Ectodermal cell (in vitro differentiated cells): ENCODE measurements around the gene ZNF383. TPM values are rescaled to one million over a fixed set of nuclear protein-coding genes. Genes with fewer than 3 reads are reported as not detected.
"Not testable (repeated sequence)": the region's sequence is repeated elsewhere in the genome, so short reads cannot be mapped to it uniquely, and the experiment has no call there.

Experiments
- H3K27ac ChIP-seq: 2 replicates; pipeline ENCODE4 v1.7.0; 2013; ENCODE audit warnings: mild to moderate bottlenecking, low read depth, low read length; ENCODE audit not compliant: insufficient read depth, poor library complexity, severe bottlenecking
- H3K27me3 ChIP-seq: 2 replicates; pipeline ENCODE4 v1.7.0; 2013; ENCODE audit warnings: mild to moderate bottlenecking, low read length; ENCODE audit not compliant: insufficient read depth, control insufficient read depth, poor library complexity, severe bottlenecking
- H3K36me3 ChIP-seq: one replicate; pipeline ENCODE4 v1.7.0; 2013; ENCODE audit warnings: low read length; ENCODE audit not compliant: control insufficient read depth, insufficient read depth
- H3K4me1 ChIP-seq: one replicate; pipeline ENCODE4 v1.7.0; 2013; ENCODE audit warnings: low read length; ENCODE audit not compliant: control insufficient read depth, insufficient read depth
- H3K4me3 ChIP-seq: 2 replicates; pipeline ENCODE4 v1.7.0; 2013; ENCODE audit warnings: low read depth, low read length, control low read depth; ENCODE audit not compliant: insufficient read depth
- H3K9me3 ChIP-seq: 2 replicates; pipeline ENCODE4 v1.7.0; 2013; ENCODE audit warnings: mild to moderate bottlenecking, low read length, moderate library complexity; ENCODE audit not compliant: control insufficient read depth
- WGBS, 2 experiments: methylation state at CpG; one replicate each; pipeline ENCODE4 v1.1.7; 2013; ENCODE audit warnings: missing lambda C conversion rate in 2 of 2; 5-methylcytosine and 5-hydroxymethylcytosine counted together
- polyA plus RNA-seq, 4 experiments: library from polyadenylated mRNA; stranded (reverse); fragments of 50-300 nt; gene quantifications; one replicate each; pipeline ENCODE4 v1.2.3, GENCODE V29; 2013

Gene ZNF383
- 7.4 TPM for polyA plus RNA-seq (2013, experiment 1 of 4)
- 6.4 TPM for polyA plus RNA-seq (2013, experiment 2 of 4)
- polyA plus RNA-seq (2013, experiment 3 of 4) = 5.4 TPM
- polyA plus RNA-seq (2013, experiment 4 of 4) = 6.8 TPM

GRCh38 chr19:37217775-37218591 lies at the start of gene ZNF383:
Gene ZNF383 (plus strand): TSS chr19:37218214. CDS start chr19:37230454, 12,240 bp downstream.
- H3K9me3 ChIP-seq = no peaks in the 10 kb centered on the region
- H3K4me3 ChIP-seq = peak within 1 kb of the TSS; percentile 84
- no peaks in the 10 kb centered on the region for H3K27me3 ChIP-seq
- no peaks in the 10 kb centered on the region for H3K36me3 ChIP-seq
- 0 to 1% methylated on average over 44 of the region's 44 CpGs for WGBS, 2 experiments
- H3K4me1 ChIP-seq = peaks cover 6% of the 10 kb centered on the region
- peak within 1 kb of the TSS; percentile 58 for H3K27ac ChIP-seq

GRCh38 chr19:37172368-37173366 lies 45.3 kb upstream of the ZNF383 start, which contains the start of gene ZNF585A:
Gene ZNF585A (minus strand): TSS chr19:37172695. CDS start chr19:37169910, 2,785 bp downstream.
- peaks cover 18% of the 10 kb centered on the region for H3K36me3 ChIP-seq
- peaks cover 3% of the 10 kb centered on the region for H3K9me3 ChIP-seq
- no peak within 1 kb of the TSS for H3K27ac ChIP-seq
- H3K27me3 ChIP-seq = no peaks in the 10 kb centered on the region
- H3K4me3 ChIP-seq = peak within 1 kb of the TSS; percentile 65
- no peaks in the 10 kb centered on the region for H3K4me1 ChIP-seq
- WGBS, 2 experiments = 14 to 16% methylated on average over 30 of the region's 30 CpGs

GRCh38 chr19:37186071-37186470 lies 31.9 kb upstream of the ZNF383 start:
- peaks cover 13% of the 10 kb centered on the region for H3K36me3 ChIP-seq
- not testable (repeated sequence) for H3K9me3 ChIP-seq, H3K4me1 ChIP-seq, H3K4me3 ChIP-seq, H3K27me3 ChIP-seq, H3K27ac ChIP-seq
- WGBS, 2 experiments = 92% methylated on average over 4 of the region's 4 CpGs; no CpG with 5 or more reads in 1 of the 2 experiments

DNA sequence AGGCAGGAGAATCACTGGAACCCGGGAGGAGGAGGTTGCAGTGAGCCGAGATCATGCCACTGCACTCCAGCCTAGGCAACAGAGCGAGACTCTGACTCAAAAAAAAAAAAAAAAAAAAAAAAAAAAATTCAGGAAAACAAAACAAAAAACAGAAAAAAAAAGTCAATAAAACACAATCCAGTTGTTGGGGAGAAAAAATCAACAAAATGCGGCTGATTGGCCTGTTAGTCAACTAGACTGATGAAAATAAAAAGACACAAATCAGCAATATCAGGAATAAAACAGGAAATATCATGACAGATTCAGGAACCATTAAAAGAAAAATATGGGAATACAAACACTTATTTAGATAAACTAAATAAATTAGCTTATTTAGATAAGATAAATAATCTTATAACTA lies 22.8 kb upstream of the ZNF383 start:
- 74 to 94% methylated on average over 2 to 4 of the region's 4 CpGs for WGBS, 2 experiments
- not testable (repeated sequence) for H3K27ac ChIP-seq, H3K4me3 ChIP-seq, H3K27me3 ChIP-seq, H3K36me3 ChIP-seq, H3K9me3 ChIP-seq, H3K4me1 ChIP-seq

DNA sequence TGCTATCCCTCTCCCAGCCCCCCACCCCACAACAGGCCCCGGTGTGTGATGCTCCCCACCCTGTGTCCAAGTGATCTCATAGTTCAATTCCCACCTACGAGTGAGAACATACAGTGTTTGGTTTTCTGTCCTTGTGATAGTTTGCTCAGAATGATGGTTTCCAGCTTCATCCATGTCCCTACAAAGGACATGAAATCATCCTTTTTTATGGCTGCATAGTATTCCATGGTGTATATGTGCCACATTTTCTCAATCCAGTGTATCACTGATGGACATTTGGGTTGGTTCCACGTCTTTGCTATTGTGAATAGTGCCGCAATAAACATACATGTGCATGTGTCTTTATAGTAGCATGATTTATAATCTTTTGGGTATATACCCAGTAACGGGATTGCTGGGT lies 20.9 kb upstream of the ZNF383 start:
- H3K27ac ChIP-seq, H3K4me3 ChIP-seq, H3K27me3 ChIP-seq, H3K9me3 ChIP-seq, H3K36me3 ChIP-seq, H3K4me1 ChIP-seq: not testable (repeated sequence)
- 89 to 90% methylated on average over 2 to 3 of the region's 5 CpGs for WGBS, 2 experiments

DNA sequence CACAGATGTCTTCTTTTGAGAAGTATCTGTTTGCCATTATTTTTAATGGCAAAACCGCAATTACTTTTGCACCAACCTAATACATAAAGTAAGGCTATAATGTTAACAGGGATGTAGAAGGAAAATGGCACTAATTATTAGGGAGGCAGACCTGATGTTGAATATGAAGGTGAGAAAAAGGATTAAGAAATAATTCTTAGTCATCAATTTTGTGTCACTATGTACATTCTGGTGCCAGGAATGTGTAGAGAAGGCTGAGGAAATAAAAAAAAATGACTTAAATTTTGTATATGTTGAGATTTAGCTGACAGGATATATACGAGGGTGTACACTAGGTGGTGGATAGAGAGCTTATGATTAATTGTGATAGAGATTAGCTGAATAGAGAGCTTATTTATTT lies 20.2 kb upstream of the ZNF383 start:
- Histone ChIP-seq H3K4me1 (no peaks in the 10 kb centered on the region), H3K27ac (no peak overlapping the region), H3K9me3 (no peaks in the 10 kb centered on the region), H3K27me3 (no peaks in the 10 kb centered on the region), H3K36me3 (no peaks in the 10 kb centered on the region), H3K4me3 (no peak overlapping the region)
- 93 to 100% methylated on average over 1 of the region's 2 CpGs for WGBS, 2 experiments

GRCh38 chr19:37217480-37217774 lies 587 bp upstream of the ZNF383 start:
- Histone ChIP-seq H3K4me3 (peak overlapping the region; percentile 84), H3K9me3 (no peaks in the 10 kb centered on the region), H3K4me1 (peaks cover 6% of the 10 kb centered on the region), H3K27me3 (no peaks in the 10 kb centered on the region), H3K36me3 (no peaks in the 10 kb centered on the region), H3K27ac (no peak overlapping the region)
- WGBS, 2 experiments = 5 to 10% methylated on average over 7 of the region's 7 CpGs

DNA sequence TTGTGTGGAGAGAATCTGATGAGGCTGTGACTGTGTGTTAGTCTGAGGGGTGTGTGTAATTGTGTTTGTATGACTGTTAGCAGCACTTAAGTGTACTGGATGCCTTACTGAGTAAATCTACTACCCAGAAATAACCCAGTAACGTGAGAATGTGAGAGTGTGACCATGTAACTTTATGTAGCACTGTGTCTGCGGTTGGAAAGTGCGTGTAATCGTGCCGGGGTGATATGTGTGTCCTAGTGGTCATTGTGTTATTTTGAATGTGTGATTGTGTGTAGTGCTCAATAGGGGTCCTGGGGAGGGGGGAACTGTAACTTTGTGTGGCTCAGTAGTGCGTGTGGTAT lies 550 bp downstream of the ZNF383 start:
- H3K27me3 ChIP-seq = no peaks in the 10 kb centered on the region
- H3K4me1 ChIP-seq = peaks cover 6% of the 10 kb centered on the region
- WGBS, 2 experiments = 58 to 65% methylated on average over 6 of the region's 6 CpGs
- H3K27ac ChIP-seq = no peak overlapping the region
- H3K36me3 ChIP-seq = no peaks in the 10 kb centered on the region
- no peaks in the 10 kb centered on the region for H3K9me3 ChIP-seq
- H3K4me3 ChIP-seq = peak overlapping the region; percentile 84

GRCh38 chr19:37220383-37220782 lies 2.4 kb downstream of the ZNF383 start:
- Histone ChIP-seq H3K27ac (no peak overlapping the region), H3K4me1 (peaks cover 6% of the 10 kb centered on the region), H3K27me3 (no peaks in the 10 kb centered on the region), H3K9me3 (no peaks in the 10 kb centered on the region), H3K36me3 (peaks cover 4% of the 10 kb centered on the region), H3K4me3 (no peak overlapping the region)
- 94 to 100% methylated on average over 1 of the region's 3 CpGs for WGBS, 2 experiments

GRCh38 chr19:37221136-37221535 lies 3.1 kb downstream of the ZNF383 start:
- H3K36me3 ChIP-seq = peaks cover 12% of the 10 kb centered on the region
- H3K27me3 ChIP-seq = no peaks in the 10 kb centered on the region
- H3K4me3 ChIP-seq = no peak overlapping the region
- H3K9me3 ChIP-seq = no peaks in the 10 kb centered on the region
- 92% methylated on average over 2 of the region's 2 CpGs; no CpG with 5 or more reads in 1 of the 2 experiments for WGBS, 2 experiments
- H3K27ac ChIP-seq = no peak overlapping the region
- H3K4me1 ChIP-seq = peaks cover 6% of the 10 kb centered on the region
